Neural cell (in vitro differentiated cells): ENCODE measurements around the gene PROX1. TPM values are rescaled to one million over a fixed set of nuclear protein-coding genes. Genes with fewer than 3 reads are reported as not detected.

Experiments
- H2AFZ ChIP-seq: fragments of 200-600, 300-800 bp; sonication (generic), shearing (Covaris generic); 2 replicates; pipeline ENCODE4 v1.6.0; 2014; ENCODE audit warnings: low read depth, mild to moderate bottlenecking, antibody characterized with exemption, low read length, moderate library complexity
- H3F3A ChIP-seq: fragments of 200-600 bp; shearing (Covaris generic); 2 replicates; pipeline ENCODE4 v1.6.1; 2016; ENCODE audit warnings: mild to moderate bottlenecking, moderate library complexity, mixed read lengths, antibody characterized with exemption, low read length; ENCODE audit not compliant: insufficient read depth, poor library complexity, severe bottlenecking
- H3K27ac ChIP-seq: fragments of 200-600, 300-800 bp; sonication (generic), shearing (Covaris generic); 2 replicates; pipeline ENCODE4 v1.5.1; 2014; ENCODE audit warnings: mild to moderate bottlenecking, low read length, moderate library complexity
- H3K27me3 ChIP-seq: fragments of 300-800, 200-600 bp; sonication (generic), shearing (Covaris generic); 2 replicates; pipeline ENCODE4 v1.6.0; 2014; ENCODE audit warnings: mild to moderate bottlenecking, low read depth, low read length, moderate library complexity; ENCODE audit not compliant: insufficient read depth
- H3K36me3 ChIP-seq: fragments of 300-800, 200-600 bp; sonication (generic), shearing (Covaris generic); 2 replicates; pipeline ENCODE4 v1.5.1; 2014; ENCODE audit warnings: mild to moderate bottlenecking, antibody characterized with exemption, low read length, moderate library complexity; ENCODE audit not compliant: insufficient read depth
- H3K4me2 ChIP-seq: fragments of 300-800, 200-600 bp; sonication (generic), shearing (Covaris generic); 2 replicates; pipeline ENCODE4 v1.6.0; 2014; ENCODE audit warnings: mild to moderate bottlenecking, low read length
- H3K4me3 ChIP-seq: fragments of 300-800, 200-600 bp; sonication (generic), shearing (Covaris generic); 2 replicates; pipeline ENCODE4 v1.5.1; 2014; ENCODE audit warnings: mild to moderate bottlenecking, low read length, moderate library complexity
- H3K79me2 ChIP-seq: fragments of 200-600 bp; shearing (Covaris generic); replicated peaks from 2 replicates; pipeline ENCODE4 v1.6.0; 2014; ENCODE audit warnings: mild to moderate bottlenecking, low read length, moderate library complexity; ENCODE audit not compliant: insufficient read depth
- H3K9ac ChIP-seq: fragments of 300-800, 200-600 bp; sonication (generic), shearing (Covaris generic); 2 replicates; pipeline ENCODE4 v1.6.1; 2016; ENCODE audit warnings: mild to moderate bottlenecking, low read length, mixed read lengths
- H3K9me2 ChIP-seq: fragments of 200-600 bp; shearing (Covaris generic); 2 replicates; pipeline ENCODE4 v1.6.1; 2016; ENCODE audit warnings: mild to moderate bottlenecking, low read length, mixed read lengths; ENCODE audit not compliant: insufficient read depth
- H3K9me3 ChIP-seq: fragments of 200-600, 300-800 bp; sonication (generic), shearing (Covaris generic); 2 replicates; pipeline ENCODE4 v1.6.1; 2016; ENCODE audit warnings: mild to moderate bottlenecking, mixed run types, low read length, moderate library complexity, mixed read lengths
- H4K20me1 ChIP-seq: fragments of 200-600 bp; shearing (Covaris generic); 2 replicates; pipeline ENCODE4 v1.6.1; 2016; ENCODE audit warnings: mild to moderate bottlenecking, mixed run types; ENCODE audit not compliant: insufficient read depth
- EP300 ChIP-seq: fragments of 450-650 bp; conservative IDR thresholded peaks from 2 replicates; pipeline ENCODE4 v1.6.1; 2014; ENCODE audit warnings: antibody characterized with exemption, mild to moderate bottlenecking, moderate library complexity; ENCODE audit not compliant: poor library complexity, severe bottlenecking
- EZH2 ChIP-seq: fragments of 200-600, 300-800 bp; shearing (Covaris generic), sonication (generic); IDR thresholded peaks from 2 replicates; pipeline ENCODE4 v1.6.1; 2014; ENCODE audit warnings: antibody characterized with exemption, low read length, borderline replicate concordance, mild to moderate bottlenecking; ENCODE audit not compliant: insufficient read depth, poor library complexity, severe bottlenecking
- MXI1 ChIP-seq: fragments of 450-650 bp; conservative IDR thresholded peaks from 2 replicates; pipeline ENCODE4 v1.6.1; 2014; ENCODE audit warnings: antibody characterized with exemption, mild to moderate bottlenecking; ENCODE audit not compliant: poor library complexity, severe bottlenecking
- POLR2AphosphoS5 ChIP-seq: IDR thresholded peaks from 2 replicates; pipeline ENCODE4 v1.6.1; 2012
- RAD21 ChIP-seq: fragments of 450-650 bp; conservative IDR thresholded peaks from 2 replicates; pipeline ENCODE4 v1.6.1; 2014; ENCODE audit warnings: antibody characterized with exemption, mild to moderate bottlenecking, moderate library complexity
- SMC3 ChIP-seq: fragments of 450-650 bp; conservative IDR thresholded peaks from 2 replicates; pipeline ENCODE4 v1.6.1; 2014; ENCODE audit warnings: antibody characterized with exemption, mild to moderate bottlenecking, moderate library complexity; ENCODE audit not compliant: poor library complexity
- TAF1 ChIP-seq: IDR thresholded peaks from 2 replicates; pipeline ENCODE4 v1.6.1; 2012; ENCODE audit warnings: low read depth
- polyA plus RNA-seq: library from polyadenylated mRNA; depleted of rRNA; stranded (reverse); fragments of >200 nt; gene quantifications from 2 replicates; pipeline ENCODE4 v1.2.3, GENCODE V29; 2014
- TF ChIP-seq, protein P1 (sequence below): fragments of 450-650 bp; IDR thresholded peaks from 2 replicates; pipeline ENCODE4 v1.5.1; 2014; ENCODE audit warnings: antibody characterized with exemption, mild to moderate bottlenecking, moderate library complexity; ENCODE audit not compliant: poor library complexity, severe bottlenecking
- TF ChIP-seq, protein P2 (sequence below): IDR thresholded peaks from 2 replicates; pipeline ENCODE4 v1.6.1; 2012; ENCODE audit warnings: borderline replicate concordance

Gene PROX1
- polyA plus RNA-seq, 1 donor from 2014 or later: 1.0 TPM

DNA sequence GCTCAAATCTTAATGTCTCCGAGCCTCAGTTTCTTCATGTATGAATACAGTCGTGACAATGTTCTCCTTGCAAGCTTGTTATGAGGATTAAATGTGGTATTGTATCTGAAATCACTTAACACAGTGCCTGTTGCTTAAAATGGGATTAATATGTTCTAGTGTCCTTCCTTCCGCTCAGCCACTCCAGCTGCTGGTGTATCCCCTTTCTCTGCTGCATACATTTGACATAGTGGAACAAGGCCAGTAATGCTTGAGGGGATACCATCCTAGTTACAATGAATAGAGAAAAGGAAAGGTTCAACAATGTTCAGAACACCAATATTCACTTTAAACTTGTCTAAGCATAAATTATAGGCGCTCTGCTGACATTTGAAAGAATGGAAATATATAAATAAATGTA, 64.0 kb downstream of the PROX1 start:
- Histone ChIP-seq H4K20me1 (no peaks in the 10 kb centered on the region), H3K9ac (no peak overlapping the region), H3K79me2 (no peaks in the 10 kb centered on the region), H3K36me3 (no peaks in the 10 kb centered on the region), H3K27ac (no peak overlapping the region), H3F3A (no peaks in the 10 kb centered on the region), H3K4me2 (no peak overlapping the region), H2AFZ (no peak overlapping the region), H3K9me2 (no peaks in the 10 kb centered on the region), H3K9me3 (no peaks in the 10 kb centered on the region), H3K4me3 (no peak overlapping the region), H3K27me3 (no peaks in the 10 kb centered on the region)
- no peak for TF ChIP-seq TAF1
- no peak for TF ChIP-seq MXI1
- TF ChIP-seq, protein P1, sequence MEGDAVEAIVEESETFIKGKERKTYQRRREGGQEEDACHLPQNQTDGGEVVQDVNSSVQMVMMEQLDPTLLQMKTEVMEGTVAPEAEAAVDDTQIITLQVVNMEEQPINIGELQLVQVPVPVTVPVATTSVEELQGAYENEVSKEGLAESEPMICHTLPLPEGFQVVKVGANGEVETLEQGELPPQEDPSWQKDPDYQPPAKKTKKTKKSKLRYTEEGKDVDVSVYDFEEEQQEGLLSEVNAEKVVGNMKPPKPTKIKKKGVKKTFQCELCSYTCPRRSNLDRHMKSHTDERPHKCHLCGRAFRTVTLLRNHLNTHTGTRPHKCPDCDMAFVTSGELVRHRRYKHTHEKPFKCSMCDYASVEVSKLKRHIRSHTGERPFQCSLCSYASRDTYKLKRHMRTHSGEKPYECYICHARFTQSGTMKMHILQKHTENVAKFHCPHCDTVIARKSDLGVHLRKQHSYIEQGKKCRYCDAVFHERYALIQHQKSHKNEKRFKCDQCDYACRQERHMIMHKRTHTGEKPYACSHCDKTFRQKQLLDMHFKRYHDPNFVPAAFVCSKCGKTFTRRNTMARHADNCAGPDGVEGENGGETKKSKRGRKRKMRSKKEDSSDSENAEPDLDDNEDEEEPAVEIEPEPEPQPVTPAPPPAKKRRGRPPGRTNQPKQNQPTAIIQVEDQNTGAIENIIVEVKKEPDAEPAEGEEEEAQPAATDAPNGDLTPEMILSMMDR: no peak
- TF ChIP-seq, protein P2, sequence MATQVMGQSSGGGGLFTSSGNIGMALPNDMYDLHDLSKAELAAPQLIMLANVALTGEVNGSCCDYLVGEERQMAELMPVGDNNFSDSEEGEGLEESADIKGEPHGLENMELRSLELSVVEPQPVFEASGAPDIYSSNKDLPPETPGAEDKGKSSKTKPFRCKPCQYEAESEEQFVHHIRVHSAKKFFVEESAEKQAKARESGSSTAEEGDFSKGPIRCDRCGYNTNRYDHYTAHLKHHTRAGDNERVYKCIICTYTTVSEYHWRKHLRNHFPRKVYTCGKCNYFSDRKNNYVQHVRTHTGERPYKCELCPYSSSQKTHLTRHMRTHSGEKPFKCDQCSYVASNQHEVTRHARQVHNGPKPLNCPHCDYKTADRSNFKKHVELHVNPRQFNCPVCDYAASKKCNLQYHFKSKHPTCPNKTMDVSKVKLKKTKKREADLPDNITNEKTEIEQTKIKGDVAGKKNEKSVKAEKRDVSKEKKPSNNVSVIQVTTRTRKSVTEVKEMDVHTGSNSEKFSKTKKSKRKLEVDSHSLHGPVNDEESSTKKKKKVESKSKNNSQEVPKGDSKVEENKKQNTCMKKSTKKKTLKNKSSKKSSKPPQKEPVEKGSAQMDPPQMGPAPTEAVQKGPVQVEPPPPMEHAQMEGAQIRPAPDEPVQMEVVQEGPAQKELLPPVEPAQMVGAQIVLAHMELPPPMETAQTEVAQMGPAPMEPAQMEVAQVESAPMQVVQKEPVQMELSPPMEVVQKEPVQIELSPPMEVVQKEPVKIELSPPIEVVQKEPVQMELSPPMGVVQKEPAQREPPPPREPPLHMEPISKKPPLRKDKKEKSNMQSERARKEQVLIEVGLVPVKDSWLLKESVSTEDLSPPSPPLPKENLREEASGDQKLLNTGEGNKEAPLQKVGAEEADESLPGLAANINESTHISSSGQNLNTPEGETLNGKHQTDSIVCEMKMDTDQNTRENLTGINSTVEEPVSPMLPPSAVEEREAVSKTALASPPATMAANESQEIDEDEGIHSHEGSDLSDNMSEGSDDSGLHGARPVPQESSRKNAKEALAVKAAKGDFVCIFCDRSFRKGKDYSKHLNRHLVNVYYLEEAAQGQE: no peak
- no peak for TF ChIP-seq EP300
- no peak for TF ChIP-seq EZH2
- TF ChIP-seq SMC3: no peak
- no peak for TF ChIP-seq RAD21
- TF ChIP-seq POLR2AphosphoS5: no peak

DNA sequence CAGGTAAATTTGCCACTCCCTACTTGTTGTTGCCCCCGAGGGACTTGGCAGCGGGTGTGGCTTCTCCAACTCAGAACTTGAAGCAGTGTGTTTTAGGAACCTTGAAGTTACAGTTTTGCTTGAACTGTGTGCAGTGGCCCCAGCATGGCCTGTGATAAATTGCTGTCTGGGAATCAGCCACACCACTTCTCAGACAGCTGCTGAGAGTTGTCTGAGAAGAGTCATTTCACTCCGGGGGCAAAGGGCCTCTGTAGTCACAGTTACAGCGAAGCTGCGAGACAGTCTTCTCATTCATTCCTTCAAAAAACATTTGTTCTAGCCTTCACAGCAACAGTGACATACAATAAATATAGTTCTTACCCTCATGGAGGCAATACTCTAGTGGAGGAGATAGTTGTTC, 70.3 kb downstream of the PROX1 start:
- TF ChIP-seq EZH2 (no peak), EP300 (no peak), POLR2AphosphoS5 (no peak), RAD21 (no peak)
- TF ChIP-seq, protein P1: no peak
- Histone ChIP-seq H3K4me3 (no peak overlapping the region), H3K4me2 (no peak overlapping the region), H3K36me3 (no peaks in the 10 kb centered on the region), H3F3A (no peaks in the 10 kb centered on the region), H4K20me1 (no peaks in the 10 kb centered on the region), H3K9ac (no peak overlapping the region), H2AFZ (no peak overlapping the region), H3K27me3 (no peaks in the 10 kb centered on the region), H3K79me2 (no peaks in the 10 kb centered on the region), H3K9me2 (no peaks in the 10 kb centered on the region), H3K9me3 (no peaks in the 10 kb centered on the region), H3K27ac (no peak overlapping the region)
